Neuronal stem cell (in vitro differentiated cells): Measurements from ENCODE around the gene ENTR1.

ENCODE experiments used
- DNase-seq: peaks from one replicate; pipeline ENCODE4 v3.0.0-alpha.2; 2013; ENCODE audit warnings: low spot score
- H2AFZ ChIP-seq: one replicate; pipeline ENCODE4 v1.6.1; 2013; ENCODE audit warnings: mild to moderate bottlenecking, low read length, inconsistent platforms
- H2AK5ac ChIP-seq: 2 replicates; pipeline ENCODE4 v1.6.1; 2013; ENCODE audit warnings: low read depth, mild to moderate bottlenecking, inconsistent platforms, low read length, moderate library complexity, mixed read lengths
- H2BK120ac ChIP-seq: 2 replicates; pipeline ENCODE4 v1.6.1; 2013; ENCODE audit warnings: low read depth, mild to moderate bottlenecking, inconsistent platforms, low read length, moderate library complexity, mixed read lengths
- H2BK12ac ChIP-seq: one replicate; pipeline ENCODE4 v1.6.1; 2013; ENCODE audit warnings: low read length, inconsistent platforms
- H2BK15ac ChIP-seq: 2 replicates; pipeline ENCODE4 v1.6.1; 2013; ENCODE audit warnings: mild to moderate bottlenecking, low read length, inconsistent platforms, mixed read lengths
- H2BK5ac ChIP-seq: one replicate; pipeline ENCODE4 v1.6.1; 2013; ENCODE audit warnings: inconsistent platforms, mild to moderate bottlenecking, low read length, moderate library complexity
- H3K14ac ChIP-seq: one replicate; pipeline ENCODE4 v1.6.1; 2013; ENCODE audit warnings: low read length, inconsistent platforms
- H3K18ac ChIP-seq: 2 replicates; pipeline ENCODE4 v1.6.1; 2013; ENCODE audit warnings: low read length, inconsistent platforms
- H3K23ac ChIP-seq: 2 replicates; pipeline ENCODE4 v1.6.1; 2013; ENCODE audit warnings: low read depth, mild to moderate bottlenecking, mixed read lengths, low read length, inconsistent platforms; ENCODE audit not compliant: poor library complexity
- H3K27ac ChIP-seq: replicated peaks from 3 replicates; pipeline ENCODE4 v1.5.1; 2013; ENCODE audit warnings: low read length, inconsistent platforms
- H3K27me3 ChIP-seq, 3 experiments: 2 replicates each; pipeline ENCODE4 v1.6.1; 2013; ENCODE audit warnings: low read length in 3 of 3, mild to moderate bottlenecking in 2 of 3, inconsistent platforms in 1 of 3, low read depth in 1 of 3, mixed read lengths in 1 of 3, moderate library complexity in 1 of 3; ENCODE audit not compliant: control insufficient read depth in 3 of 3, insufficient read depth in 3 of 3
- H3K36me3 ChIP-seq, 2 donors: replicated peaks in 1 of 2; 2 replicates each; pipeline ENCODE4 v1.6.1; 2013; ENCODE audit warnings: low read length in 2 of 2; ENCODE audit not compliant: control insufficient read depth in 2 of 2, insufficient read depth in 2 of 2
- H3K4ac ChIP-seq: 2 replicates; pipeline ENCODE4 v1.6.1; 2013; ENCODE audit warnings: inconsistent platforms, mild to moderate bottlenecking, low read length, moderate library complexity
- H3K4me1 ChIP-seq, 2 donors: 1 replicate in 1 of 2; 2 replicates in 1 of 2; pipeline ENCODE4 v1.6.1; 2013; ENCODE audit warnings: low read length in 2 of 2, low read depth in 1 of 2; ENCODE audit not compliant: control insufficient read depth in 2 of 2, insufficient read depth in 1 of 2
- H3K4me2 ChIP-seq: one replicate; pipeline ENCODE4 v1.6.1; 2013; ENCODE audit warnings: mild to moderate bottlenecking, low read length, inconsistent platforms; ENCODE audit not compliant: insufficient read depth, poor library complexity, severe bottlenecking
- H3K4me3 ChIP-seq, 2 donors: 2 replicates each; pipeline ENCODE4 v1.5.1; 2013; ENCODE audit warnings: low read length in 2 of 2, mild to moderate bottlenecking in 2 of 2, inconsistent platforms in 1 of 2, moderate library complexity in 1 of 2
- H3K79me1 ChIP-seq: one replicate; pipeline ENCODE4 v1.6.1; 2013; ENCODE audit warnings: low read depth, mild to moderate bottlenecking, inconsistent platforms, low read length, moderate library complexity
- H3K9ac ChIP-seq: one replicate; pipeline ENCODE4 v1.6.1; 2013; ENCODE audit warnings: mild to moderate bottlenecking, low read depth, low read length, inconsistent platforms; ENCODE audit not compliant: poor library complexity
- H3K9me3 ChIP-seq, 2 donors: replicated peaks in 1 of 2; 2 replicates each; pipeline versions ENCODE3 to v1.6.1; 2013; ENCODE audit warnings: low read length in 2 of 2, mild to moderate bottlenecking in 2 of 2, inconsistent platforms in 1 of 2, low read depth in 1 of 2, mixed read lengths in 1 of 2, moderate library complexity in 1 of 2; ENCODE audit not compliant: control insufficient read depth in 2 of 2, insufficient read depth in 1 of 2
- H4K8ac ChIP-seq: one replicate; pipeline ENCODE4 v1.6.1; 2013; ENCODE audit warnings: low read depth, mild to moderate bottlenecking, inconsistent platforms, low read length, moderate library complexity
- H4K91ac ChIP-seq: one replicate; pipeline ENCODE4 v1.6.1; 2013; ENCODE audit warnings: low read length, low read depth, mild to moderate bottlenecking, inconsistent platforms; ENCODE audit not compliant: poor library complexity
- WGBS, 2 donors: extraction: QIAGEN DNeasy Blood & Tissue Kit; methylation state at CpG; one replicate each; pipeline ENCODE4 v1.1.7; 2013; ENCODE audit warnings: missing lambda C conversion rate in 2 of 2, mixed read lengths in 1 of 2; ENCODE audit not compliant: insufficient read length in 2 of 2, insufficient replicate concordance in 1 of 2; ENCODE audit errors: extremely low coverage in 2 of 2; 5-methylcytosine and 5-hydroxymethylcytosine counted together

Gene ENTR1

DNA sequence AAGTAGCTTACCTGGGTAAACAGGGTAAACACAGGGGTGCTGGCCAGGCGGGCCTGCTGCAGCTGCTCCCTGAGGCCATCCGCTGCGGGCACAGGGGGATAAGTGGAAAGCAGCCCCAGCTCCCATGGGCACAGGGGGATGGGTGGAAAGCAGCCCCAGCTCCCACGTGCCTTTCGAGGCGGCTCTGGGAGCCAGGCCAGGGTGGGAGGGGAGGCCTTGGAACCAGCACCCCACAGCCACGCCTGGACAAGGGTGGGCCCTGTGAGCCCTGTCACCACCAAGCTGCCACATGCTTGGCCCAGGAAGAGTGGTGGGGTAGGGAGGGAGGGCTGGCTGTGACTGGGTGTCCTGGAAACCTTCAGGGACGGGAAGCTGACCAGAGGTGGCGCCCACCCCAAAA is 29.1 kb downstream of the ENTR1 start:
- WGBS, 2 donors: no CpG with 5 or more reads among the region's 9 CpGs
- Histone ChIP-seq H4K8ac (no peak overlapping the region), H3K27me3 (no peaks in the 10 kb centered on the region), H2AFZ (no peak overlapping the region), H2BK12ac (no peak overlapping the region), H3K14ac (no peak overlapping the region), H3K9ac (no peak overlapping the region), H3K18ac (no peak overlapping the region), H3K23ac (no peak overlapping the region), H3K79me1 (no peaks in the 10 kb centered on the region), H2BK15ac (no peak overlapping the region), H2BK120ac (no peak overlapping the region), H2BK5ac (peak overlapping the region; percentile 22), H3K4me1 (no peaks in the 10 kb centered on the region), H3K9me3 (no peaks in the 10 kb centered on the region), H3K4me2 (no peak overlapping the region), H3K36me3 (peaks cover 43 to 89% of the 10 kb centered on the region in 2 donors), H2AK5ac (no peak overlapping the region), H4K91ac (no peak overlapping the region), H3K4ac (no peak overlapping the region), H3K4me3 (no peak overlapping the region), H3K27ac (no peak overlapping the region)
- DNase-seq: no peak

DNA sequence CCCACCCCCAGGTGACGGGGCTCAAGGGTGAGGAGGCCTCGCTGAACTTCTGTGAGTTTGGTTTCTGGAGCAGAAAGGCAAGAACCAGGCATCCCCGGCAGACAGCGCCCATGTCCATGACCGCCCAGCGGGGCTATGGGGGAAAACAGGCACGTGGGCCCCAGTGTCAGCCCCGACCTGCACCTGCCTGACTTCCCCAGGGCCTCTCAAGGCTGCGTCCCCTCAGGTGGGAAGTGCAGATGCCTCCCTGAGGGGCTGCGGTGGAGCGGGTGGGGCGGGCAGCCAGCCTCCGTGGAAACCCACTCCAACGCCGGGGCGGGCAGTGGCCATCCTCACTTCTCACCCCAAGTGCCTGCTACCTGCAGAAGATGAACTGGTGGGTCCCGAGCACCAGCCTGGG is 30.0 kb downstream of the ENTR1 start:
- no peak overlapping the region for H2BK120ac ChIP-seq
- no peak overlapping the region for H3K4ac ChIP-seq
- no peak overlapping the region for H3K9ac ChIP-seq
- peaks cover 46 to 91% of the 10 kb centered on the region in 2 donors for H3K36me3 ChIP-seq
- no peak overlapping the region for H2AFZ ChIP-seq
- no peak overlapping the region for H3K14ac ChIP-seq
- no peak for DNase-seq
- H3K4me1 ChIP-seq: no peaks in the 10 kb centered on the region
- no peak overlapping the region for H4K91ac ChIP-seq
- H3K18ac ChIP-seq: no peak overlapping the region
- no peak overlapping the region for H2BK12ac ChIP-seq
- H3K4me2 ChIP-seq: no peak overlapping the region
- no peak overlapping the region for H2AK5ac ChIP-seq
- no peaks in the 10 kb centered on the region for H3K9me3 ChIP-seq
- no peak overlapping the region for H2BK5ac ChIP-seq
- no peak overlapping the region for H3K23ac ChIP-seq
- H4K8ac ChIP-seq: no peak overlapping the region
- whole genome bisulfite sequencing, 2 donors: no CpG with 5 or more reads among the region's 17 CpGs
- no peak overlapping the region for H3K4me3 ChIP-seq
- no peaks in the 10 kb centered on the region for H3K27me3 ChIP-seq
- H2BK15ac ChIP-seq: no peak overlapping the region
- no peak overlapping the region for H3K27ac ChIP-seq
- H3K79me1 ChIP-seq: no peaks in the 10 kb centered on the region

DNA sequence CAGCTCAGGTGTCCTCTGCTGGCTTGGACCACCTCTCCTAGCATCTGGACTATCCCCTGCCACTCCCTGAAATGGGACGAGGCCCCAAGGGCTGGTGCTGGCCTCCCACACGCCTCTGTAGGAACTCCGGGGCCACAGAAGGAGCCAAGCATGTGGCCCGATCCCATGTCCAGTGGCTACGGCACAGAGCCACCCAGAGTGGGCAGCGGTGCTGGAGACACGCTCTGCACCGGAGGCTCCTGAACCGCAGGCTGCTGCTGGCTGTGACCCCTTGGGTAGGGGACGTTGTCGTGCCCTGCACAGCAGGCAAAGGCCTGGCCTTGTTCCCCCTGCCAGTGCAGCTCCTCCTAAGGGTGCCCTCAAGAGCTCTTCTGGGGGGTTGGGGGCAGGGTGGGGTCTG is 30.5 kb downstream of the ENTR1 start:
- H3K27me3 ChIP-seq: no peaks in the 10 kb centered on the region
- H3K36me3 ChIP-seq: peaks cover 43 to 90% of the 10 kb centered on the region in 2 donors
- WGBS, 2 donors: no CpG with 5 or more reads among the region's 11 CpGs
- H2AK5ac ChIP-seq: no peak overlapping the region
- no peak overlapping the region for H3K23ac ChIP-seq
- H2BK15ac ChIP-seq: no peak overlapping the region
- H3K4me2 ChIP-seq: no peak overlapping the region
- DNase-seq: no peak
- H3K4me1 ChIP-seq: no peaks in the 10 kb centered on the region
- H2BK120ac ChIP-seq: no peak overlapping the region
- H3K4me3 ChIP-seq: no peak overlapping the region
- H3K14ac ChIP-seq: no peak overlapping the region
- H4K91ac ChIP-seq: no peak overlapping the region
- no peak overlapping the region for H3K18ac ChIP-seq
- H2BK5ac ChIP-seq: no peak overlapping the region
- no peak overlapping the region for H2AFZ ChIP-seq
- no peaks in the 10 kb centered on the region for H3K9me3 ChIP-seq
- H3K79me1 ChIP-seq: no peaks in the 10 kb centered on the region
- H3K4ac ChIP-seq: no peak overlapping the region
- H3K27ac ChIP-seq: no peak overlapping the region
- no peak overlapping the region for H3K9ac ChIP-seq
- no peak overlapping the region for H4K8ac ChIP-seq
- H2BK12ac ChIP-seq: no peak overlapping the region

DNA sequence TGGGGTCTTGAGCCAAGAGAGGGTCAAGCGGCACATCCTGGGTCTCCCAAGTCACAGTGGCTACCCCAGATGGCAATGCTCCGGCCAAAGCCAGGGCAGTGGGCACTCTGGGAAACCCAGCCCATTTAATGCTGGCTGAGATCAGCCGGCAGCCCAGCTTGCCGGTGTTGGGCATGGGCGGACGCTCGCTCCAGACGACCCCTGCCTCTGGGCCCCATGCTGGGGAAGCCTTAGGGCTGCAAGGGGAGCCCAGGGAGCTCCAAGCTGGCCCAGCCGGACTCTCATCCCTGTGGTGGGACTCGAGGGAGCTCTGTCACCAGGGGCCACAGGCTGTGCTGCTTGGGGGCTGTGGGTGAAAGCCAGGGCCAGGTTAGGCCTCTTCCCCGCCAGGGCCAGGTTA is 31.0 kb downstream of the ENTR1 start:
- H3K9me3 ChIP-seq: no peaks in the 10 kb centered on the region
- H3K79me1 ChIP-seq: no peaks in the 10 kb centered on the region
- no peak overlapping the region for H2BK15ac ChIP-seq
- H2BK5ac ChIP-seq: no peak overlapping the region
- H3K18ac ChIP-seq: no peak overlapping the region
- no peak overlapping the region for H3K4ac ChIP-seq
- no peak overlapping the region for H4K91ac ChIP-seq
- H3K23ac ChIP-seq: no peak overlapping the region
- H2BK12ac ChIP-seq: no peak overlapping the region
- H2AK5ac ChIP-seq: no peak overlapping the region
- H3K4me3 ChIP-seq: no peak overlapping the region
- H3K9ac ChIP-seq: no peak overlapping the region
- H3K4me1 ChIP-seq: no peaks in the 10 kb centered on the region
- no peak overlapping the region for H2AFZ ChIP-seq
- no peak overlapping the region for H4K8ac ChIP-seq
- no peak overlapping the region for H3K27ac ChIP-seq
- no peaks in the 10 kb centered on the region for H3K27me3 ChIP-seq
- DNase-seq: no peak
- no peak overlapping the region for H2BK120ac ChIP-seq
- H3K14ac ChIP-seq: no peak overlapping the region
- no CpG with 5 or more reads among the region's 11 CpGs for WGBS, 2 donors
- H3K36me3 ChIP-seq: peaks cover 43 to 85% of the 10 kb centered on the region in 2 donors
- no peak overlapping the region for H3K4me2 ChIP-seq
